ENCODE results near the gene EFR3B. TPM values are rescaled to one million over a fixed set of nuclear protein-coding genes. Genes with fewer than 3 reads are reported as not detected.

EFR3B gene
- total and polyA plus RNA-seq, 2 of the 4 experiments (the other 2 are of a cell fraction) = 0.38 to 0.90 TPM

DNA sequence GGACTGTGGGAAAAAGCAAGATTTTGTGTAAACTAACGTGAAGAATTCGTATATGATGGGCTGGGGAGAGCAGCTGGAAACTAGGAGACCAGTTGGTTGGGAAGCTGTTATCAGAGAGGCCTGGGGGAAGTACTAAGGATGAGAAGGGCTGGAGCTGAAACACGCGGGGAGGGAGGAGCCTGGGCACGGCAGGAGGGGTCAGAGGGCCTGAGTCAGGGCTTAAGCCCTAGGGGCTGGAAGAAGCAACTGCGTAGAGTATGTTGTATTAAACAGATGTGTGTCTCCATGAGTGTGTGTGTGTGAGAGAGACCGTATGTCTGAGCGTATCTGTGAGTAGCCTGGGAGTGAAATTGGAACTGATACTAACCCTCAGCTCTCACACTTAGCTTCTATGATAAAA lies 118.1 kb downstream of the EFR3B start:
- in situ Hi-C loops (cut with MboI; ENCODE audit: low sequenced_read_pairs) = no loop called here
- H3K9me1 ChIP-seq (ENCODE audit: insufficient read depth, low read length) = no peaks in the 10 kb centered on the region; the same call in 1 of the 2 replicates
- H3K23ac ChIP-seq (ENCODE audit: low read depth, low read length) = no peak overlapping the region
- H3K4me1 ChIP-seq (ENCODE audit: control insufficient read depth, insufficient read depth, low read length) = no peaks in the 10 kb centered on the region
- no peak overlapping the region for H2AK9ac ChIP-seq (replicated peaks; ENCODE audit: low read depth, low read length, poor library complexity)
- no peak overlapping the region for H4K8ac ChIP-seq (ENCODE audit: low read depth in 2 of 2, low read length in 2 of 2)
- ChIA-PET CTCF (interaction anchor here (0.6 kb wide), 1 partner anchor 167 kb away, joined by 3 read pairs; no protein-coding TSS in a partner anchor), POLR2A (ENCODE audit: unreplicated experiment) (no interaction called here)
- H3K27ac ChIP-seq (ENCODE audit: insufficient read depth, low read length) = no peak overlapping the region
- H3K27me3 ChIP-seq (ENCODE audit: control insufficient read depth, insufficient read depth, low read length) = peaks cover 23% of the 10 kb centered on the region
- peaks cover 6% of the 10 kb centered on the region; the same call in 1 of the 2 replicates for H3K9me3 ChIP-seq (ENCODE audit: control insufficient read depth, insufficient read depth, low read length)
- no peak overlapping the region for H4K5ac ChIP-seq (ENCODE audit: low read depth, low read length)
- H3K79me1 ChIP-seq (ENCODE audit: low read depth in 1 of 2, low read length in 2 of 2) = no peaks in the 10 kb centered on the region
- no peak overlapping the region for H3K56ac ChIP-seq (ENCODE audit: extremely low read depth, insufficient read depth, low read length)
- H2AFZ ChIP-seq (replicated peaks; ENCODE audit: low read length, poor library complexity) = no peak overlapping the region
- no peak overlapping the region for H3K9ac ChIP-seq (ENCODE audit: low read depth, low read length)
- no peaks in the 10 kb centered on the region for H3K36me3 ChIP-seq (ENCODE audit: control insufficient read depth, insufficient read depth, low read length)
- H4K91ac ChIP-seq (ENCODE audit: insufficient read depth, low read depth, low read length) = no peak overlapping the region
- no peak overlapping the region for H3K4ac ChIP-seq (ENCODE audit: low read depth, low read length)
- no peak overlapping the region for H2BK120ac ChIP-seq (ENCODE audit: low read depth, low read length)
- ATAC-seq (ENCODE audit: low read depth) (peak; percentile 75), DNase-seq (peak; percentile 18)
- H4K20me1 ChIP-seq (ENCODE audit: insufficient read depth, low read length) = no peaks in the 10 kb centered on the region
- WGBS, 2 experiments (ENCODE audit: extremely low coverage in 2 of 2, insufficient read length in 1 of 2) = 22% methylated on average over 5 of the region's 8 CpGs; no CpG with 5 or more reads in 1 of the 2 experiments
- no peak overlapping the region for H3K4me2 ChIP-seq (ENCODE audit: low read depth, low read length)
- H3K4me3 ChIP-seq (ENCODE audit: insufficient read depth, low read depth, low read length) = no peak overlapping the region
- H2BK5ac ChIP-seq (ENCODE audit: low read depth, low read length, poor library complexity, severe bottlenecking) = no peak overlapping the region
- H3K18ac ChIP-seq (ENCODE audit: low read depth, low read length) = no peak overlapping the region
- no TSS peak for BruUV-seq (replicated peaks)
- dilution Hi-C loops (cut with HindIII; ENCODE audit: low sequenced_read_pairs, unreplicated experiment) = no loop called here
- H3K14ac ChIP-seq (replicated peaks; ENCODE audit: low read depth, low read length) = no peak overlapping the region
- H2AK5ac ChIP-seq (ENCODE audit: low read depth, low read length) = no peak overlapping the region
- H2BK15ac ChIP-seq (ENCODE audit: low read depth, low read length) = no peak overlapping the region
- H2BK20ac ChIP-seq (ENCODE audit: low read depth, low read length) = no peak overlapping the region
- intact Hi-C loops (cut with micrococcal nuclease) = no loop called here
- TF ChIP-seq, protein P1, sequence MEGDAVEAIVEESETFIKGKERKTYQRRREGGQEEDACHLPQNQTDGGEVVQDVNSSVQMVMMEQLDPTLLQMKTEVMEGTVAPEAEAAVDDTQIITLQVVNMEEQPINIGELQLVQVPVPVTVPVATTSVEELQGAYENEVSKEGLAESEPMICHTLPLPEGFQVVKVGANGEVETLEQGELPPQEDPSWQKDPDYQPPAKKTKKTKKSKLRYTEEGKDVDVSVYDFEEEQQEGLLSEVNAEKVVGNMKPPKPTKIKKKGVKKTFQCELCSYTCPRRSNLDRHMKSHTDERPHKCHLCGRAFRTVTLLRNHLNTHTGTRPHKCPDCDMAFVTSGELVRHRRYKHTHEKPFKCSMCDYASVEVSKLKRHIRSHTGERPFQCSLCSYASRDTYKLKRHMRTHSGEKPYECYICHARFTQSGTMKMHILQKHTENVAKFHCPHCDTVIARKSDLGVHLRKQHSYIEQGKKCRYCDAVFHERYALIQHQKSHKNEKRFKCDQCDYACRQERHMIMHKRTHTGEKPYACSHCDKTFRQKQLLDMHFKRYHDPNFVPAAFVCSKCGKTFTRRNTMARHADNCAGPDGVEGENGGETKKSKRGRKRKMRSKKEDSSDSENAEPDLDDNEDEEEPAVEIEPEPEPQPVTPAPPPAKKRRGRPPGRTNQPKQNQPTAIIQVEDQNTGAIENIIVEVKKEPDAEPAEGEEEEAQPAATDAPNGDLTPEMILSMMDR (conservative IDR thresholded peaks at IDR 0.05; ENCODE audit: low read depth, low read length) = no peak
- TF ChIP-seq, protein P2, sequence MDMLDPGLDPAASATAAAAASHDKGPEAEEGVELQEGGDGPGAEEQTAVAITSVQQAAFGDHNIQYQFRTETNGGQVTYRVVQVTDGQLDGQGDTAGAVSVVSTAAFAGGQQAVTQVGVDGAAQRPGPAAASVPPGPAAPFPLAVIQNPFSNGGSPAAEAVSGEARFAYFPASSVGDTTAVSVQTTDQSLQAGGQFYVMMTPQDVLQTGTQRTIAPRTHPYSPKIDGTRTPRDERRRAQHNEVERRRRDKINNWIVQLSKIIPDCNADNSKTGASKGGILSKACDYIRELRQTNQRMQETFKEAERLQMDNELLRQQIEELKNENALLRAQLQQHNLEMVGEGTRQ (IDR thresholded peaks at IDR 0.05; ENCODE audit: low read depth, low read length) = no peak

All from IMR-90 (cell line).